Measurements from ENCODE around the gene HAPLN3.
A peak's percentile ranks its signal among the peaks of the same experiment; 100 is the strongest.

The HAPLN3 gene

GRCh38 chr15:88917760-88918159 is 22.4 kb upstream of the HAPLN3 start:
- DNase-seq (ENCODE audit: low spot score): no peak
- TF ChIP-seq CTCF (IDR thresholded peaks at IDR 0.05; ENCODE audit: extremely low read depth, insufficient read depth, missing control alignments): no peak
- in situ Hi-C loops (cut with MboI; ENCODE audit: low pct_unique_long_range_greater_than_20kb, low sequenced_read_pairs, unreplicated experiment): loop anchor here (25.0 kb wide), 1 partner anchor 270 kb away; no protein-coding TSS in a partner anchor

DNA sequence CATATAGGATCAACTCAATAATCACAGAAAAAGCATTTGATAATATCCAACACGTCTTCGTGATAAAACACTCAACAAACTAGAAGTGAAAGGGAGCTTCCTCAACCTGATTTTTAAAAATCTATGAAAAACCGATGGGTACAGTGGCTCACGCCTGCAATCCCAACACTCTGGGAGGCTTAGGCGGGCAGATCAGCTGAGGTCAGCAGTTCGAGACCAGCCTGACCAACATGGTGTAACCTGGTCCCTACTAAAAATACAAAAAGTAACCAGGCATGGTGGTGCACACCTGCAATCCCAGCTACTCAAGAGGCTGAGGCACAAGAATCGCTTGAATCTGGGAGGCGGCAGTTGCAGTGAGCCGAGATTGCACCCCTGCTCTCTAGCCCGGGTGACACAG is 20.0 kb upstream of the HAPLN3 start:
- no peak for DNase-seq (ENCODE audit: low spot score)
- no peak for TF ChIP-seq CTCF (IDR thresholded peaks at IDR 0.05; ENCODE audit: extremely low read depth, insufficient read depth, missing control alignments)
- in situ Hi-C loops (cut with MboI; ENCODE audit: low pct_unique_long_range_greater_than_20kb, low sequenced_read_pairs, unreplicated experiment): loop anchor here (25.0 kb wide), 1 partner anchor 272 kb away; no protein-coding TSS in a partner anchor

GRCh38 chr15:88913850-88914169 is 18.5 kb upstream of the HAPLN3 start:
- DNase-seq (ENCODE audit: low spot score): peak; percentile 7
- in situ Hi-C loops (cut with MboI; ENCODE audit: low pct_unique_long_range_greater_than_20kb, low sequenced_read_pairs, unreplicated experiment): loop anchor here (25.0 kb wide), 1 partner anchor 273 kb away; no protein-coding TSS in a partner anchor
- TF ChIP-seq CTCF (IDR thresholded peaks at IDR 0.05; ENCODE audit: extremely low read depth, insufficient read depth, missing control alignments): no peak

DNA sequence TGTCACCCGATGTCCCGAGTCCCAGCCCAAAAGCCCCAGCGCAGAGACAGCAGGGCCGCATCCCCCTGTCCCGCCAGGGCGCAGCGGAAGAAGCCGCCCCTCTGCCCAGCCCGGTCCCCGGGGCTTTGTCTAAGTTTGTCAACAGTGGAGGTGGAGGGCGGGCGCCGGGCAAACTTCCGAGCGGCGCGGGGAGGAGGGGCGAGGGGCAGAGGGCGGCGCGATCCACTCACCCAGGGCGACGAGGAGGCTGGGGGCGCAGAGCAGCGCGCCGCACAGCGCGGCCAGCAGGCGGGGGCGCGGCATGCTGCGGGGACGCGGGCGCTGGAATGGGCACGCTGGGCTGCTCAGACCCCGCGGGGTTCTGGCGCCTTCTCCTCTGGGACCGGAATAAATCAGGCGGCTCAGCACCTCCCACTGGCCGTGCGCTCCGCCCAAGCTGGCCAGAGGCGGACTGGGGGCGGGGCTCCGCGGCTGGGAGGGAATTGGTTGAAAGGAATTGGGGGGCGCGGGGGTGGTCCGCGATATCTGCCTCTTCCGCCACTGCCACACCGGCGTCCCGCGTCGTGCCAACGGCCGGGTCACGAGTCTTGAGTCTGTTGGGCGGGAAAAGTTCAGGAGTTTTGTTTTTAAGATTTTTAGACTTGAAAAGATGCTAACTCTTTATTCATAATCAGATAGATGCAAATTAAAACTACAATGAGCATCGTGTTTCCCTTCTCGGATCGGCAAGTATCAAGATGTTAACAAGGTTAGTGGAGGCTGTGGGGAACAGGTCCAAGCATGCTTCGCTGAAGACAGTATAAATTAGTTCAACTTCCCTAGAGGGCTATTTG is 17.9 kb upstream of the HAPLN3 start, which contains the start of gene MFGE8:
MFGE8 (minus strand) TSS at position 363 of the 833 bp plus-strand sequence; CDS start at position 303, 60 bp downstream.
- in situ Hi-C loops (cut with MboI; ENCODE audit: low pct_unique_long_range_greater_than_20kb, low sequenced_read_pairs, unreplicated experiment): loop anchor here (25.0 kb wide), 1 partner anchor 274 kb away; no protein-coding TSS in a partner anchor

DNA sequence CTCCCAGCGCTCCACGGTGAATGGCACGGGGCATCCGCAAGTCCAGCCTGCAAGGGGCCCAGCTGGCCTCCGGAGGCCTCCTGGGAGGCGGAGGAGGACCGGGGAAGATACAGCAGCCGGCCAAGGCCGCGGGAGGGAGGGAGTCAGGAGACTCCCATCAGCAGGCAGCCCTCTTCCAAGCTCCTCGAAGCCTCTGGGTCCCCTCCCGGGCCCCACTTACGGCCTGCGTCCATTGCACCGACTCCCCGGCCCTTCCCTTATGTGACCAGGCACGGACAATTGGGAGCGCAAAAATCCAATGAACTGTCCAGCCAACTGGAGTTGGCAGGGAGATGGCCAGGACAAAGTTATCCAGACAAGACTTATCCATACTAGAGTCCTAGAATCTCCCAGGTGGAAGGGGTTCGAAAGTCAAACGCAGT is 17.2 kb upstream of the HAPLN3 start:
- DNase-seq (ENCODE audit: low spot score): no peak
- no peak for TF ChIP-seq CTCF (IDR thresholded peaks at IDR 0.05; ENCODE audit: extremely low read depth, insufficient read depth, missing control alignments)
- in situ Hi-C loops (cut with MboI; ENCODE audit: low pct_unique_long_range_greater_than_20kb, low sequenced_read_pairs, unreplicated experiment): loop anchor here (25.0 kb wide), 1 partner anchor 275 kb away; no protein-coding TSS in a partner anchor

More for the DNA sequence above, 17.9 kb upstream of the HAPLN3 start, which contains the start of gene MFGE8:
- TF ChIP-seq CTCF (IDR thresholded peaks at IDR 0.05; ENCODE audit: extremely low read depth, insufficient read depth, missing control alignments): no peak
- DNase-seq (ENCODE audit: low spot score): peak; percentile 83

- DNase-seq (ENCODE audit: low spot score): peak; percentile 23
- in situ Hi-C loops (cut with MboI; ENCODE audit: low pct_unique_long_range_greater_than_20kb, low sequenced_read_pairs, unreplicated experiment): loop anchor here (25.0 kb wide), 1 partner anchor 276 kb away; no protein-coding TSS in a partner anchor
- no peak for TF ChIP-seq CTCF (IDR thresholded peaks at IDR 0.05; ENCODE audit: extremely low read depth, insufficient read depth, missing control alignments)
Measured at GRCh38 chr15:88911766-88912118, 16.4 kb upstream of the HAPLN3 start.

Data from GM13977 (cell line).